A549 (cell line): ENCODE measurements around the gene LIG1. TPM values are rescaled to one million over a fixed set of nuclear protein-coding genes. Genes with fewer than 3 reads are reported as not detected.
A peak's percentile ranks its signal among the peaks of the same experiment; 100 is the strongest.

Experiments used
- ATAC-seq, 2 experiments: fragments of 200-7000 bp in 1 of 2; fragments of >200 bp in 1 of 2; cut with Nextera tagmentation in 1 of 2; cut with Tn5 transposase in 1 of 2; 3 replicates each; pipeline versions ENCODE4 v1.8.0 to v1.9.1; 2018 to 2020; ENCODE audit warnings: mild to moderate bottlenecking in 1 of 2, moderate library complexity in 1 of 2
- CTCF ChIA-PET: fragments of 300-600 bp; sonication (Branson Sonifier 250); formaldehyde crosslinking; extraction: SDS; loops from one replicate; lab custom pipeline; 2021; ENCODE audit warnings: antibody characterized with exemption, inconsistent platforms; lab: Yijun Ruan, JAX
- POLR2A ChIA-PET: fragments of 350-600 bp; formaldehyde crosslinking; extraction: SDS; loops from one replicate; lab custom pipeline; 2021; ENCODE audit warnings: antibody characterized with exemption, inconsistent platforms; lab: Yijun Ruan, JAX
- DNase-seq, 2 experiments: peaks; one replicate each; pipeline versions ENCODE4 v3.0.0 to v3.0.0-alpha.2; 2011 to 2016; ENCODE audit warnings: low read depth in 1 of 2, low spot score in 1 of 2
- FAIRE-seq: peaks from 2 replicates; lab custom pipeline; 2011; peaks lifted over from hg19 to GRCh38; lab: Jason Lieb, UNC
- H3K27ac ChIP-seq, 2 experiments: fragments of >200 bp; sonication (Bioruptor Twin); formaldehyde crosslinking; 3 replicates each; pipeline ENCODE4 v1.5.1; 2016 to 2017
- H3K4me1 ChIP-seq: fragments of >200 bp; sonication (Bioruptor Twin); formaldehyde crosslinking; 3 replicates; pipeline ENCODE4 v1.6.1; 2016
- H3K4me2 ChIP-seq: fragments of >200 bp; sonication (Bioruptor Twin); formaldehyde crosslinking; 3 replicates; pipeline ENCODE4 v1.6.1; 2016
- H3K4me3 ChIP-seq: fragments of >200 bp; sonication (Bioruptor Twin); formaldehyde crosslinking; 3 replicates; pipeline ENCODE4 v1.5.1; 2016
- H3K9me3 ChIP-seq: fragments of >200 bp; sonication (Bioruptor Twin); formaldehyde crosslinking; 3 replicates; pipeline ENCODE4 v1.6.1; 2016
- BCL3 ChIP-seq: fragments of >200 bp; sonication (Bioruptor Twin); formaldehyde crosslinking; IDR thresholded peaks from 3 replicates; pipeline ENCODE4 v1.6.1; 2016
- CHD2 ChIP-seq: fragments of 150-350 bp; IDR thresholded peaks from 2 replicates; pipeline ENCODE4 v1.6.1; 2014; ENCODE audit warnings: low read length; ENCODE audit not compliant: partially characterized antibody
- E2F6 ChIP-seq: IDR thresholded peaks from 2 replicates; pipeline ENCODE4 v1.6.1; 2012; ENCODE audit warnings: low read depth, borderline replicate concordance
- ESRRA ChIP-seq: fragments of 150-350 bp; IDR thresholded peaks from 2 replicates; pipeline ENCODE4 v1.6.1; 2014; ENCODE audit warnings: mild to moderate bottlenecking, low read length, borderline replicate concordance
- FOSB ChIP-seq: fragments of 250-450 bp; sonication (Bioruptor Pico); IDR thresholded peaks from 2 replicates; pipeline ENCODE4 v1.5.0; 2020; ENCODE audit warnings: mild to moderate bottlenecking, moderate library complexity
- GATA3 ChIP-seq: IDR thresholded peaks from 2 replicates; pipeline ENCODE4 v1.6.1; 2012; ENCODE audit warnings: borderline replicate concordance
- HDAC2 ChIP-seq: fragments of 200-600 bp; sonication (generic); IDR thresholded peaks from 2 replicates; pipeline ENCODE4 v1.6.1; 2016
- HMGXB4 ChIP-seq: fragments of 250-450 bp; sonication (Bioruptor Pico); IDR thresholded peaks from 2 replicates; pipeline ENCODE4 v1.5.0; 2021; ENCODE audit warnings: mild to moderate bottlenecking, moderate library complexity, borderline replicate concordance
- HOXA7 ChIP-seq: fragments of 250-450 bp; sonication (Bioruptor Pico); IDR thresholded peaks from 2 replicates; pipeline ENCODE4 v1.5.0; 2020; ENCODE audit warnings: mild to moderate bottlenecking, moderate library complexity
- JUN ChIP-seq, 2 experiments: fragments of >200 bp; sonication (Bioruptor Twin); formaldehyde crosslinking; IDR thresholded peaks; 2 replicates in 1 of 2; 3 replicates in 1 of 2; pipeline ENCODE4 v1.6.1; 2016 to 2017
- KDM5A ChIP-seq: fragments of 200-600 bp; sonication (generic); IDR thresholded peaks from 2 replicates; pipeline ENCODE4 v1.6.1; 2016; ENCODE audit warnings: antibody characterized with exemption, mild to moderate bottlenecking
- MAX ChIP-seq: IDR thresholded peaks from 2 replicates; pipeline ENCODE4 v1.6.1; 2012
- PBX3 ChIP-seq: IDR thresholded peaks from 2 replicates; pipeline ENCODE4 v1.6.1; 2012
- PHF8 ChIP-seq: fragments of 200-600 bp; sonication (generic); IDR thresholded peaks from 2 replicates; pipeline ENCODE4 v1.6.1; 2016; ENCODE audit warnings: low read depth, mild to moderate bottlenecking, antibody characterized with exemption, moderate library complexity, borderline replicate concordance
- RAD21 ChIP-seq, 2 experiments: fragments of >200 bp in 1 of 2; sonication (Bioruptor Twin) in 1 of 2; formaldehyde crosslinking in 1 of 2; IDR thresholded peaks in 1 of 2; conservative IDR thresholded peaks in 1 of 2; 2 replicates in 1 of 2; 3 replicates in 1 of 2; pipeline ENCODE4 v1.6.1; 2012 to 2018; ENCODE audit warnings: inconsistent platforms in 1 of 2
- RARB ChIP-seq: fragments of 250-450 bp; sonication (Bioruptor Pico); IDR thresholded peaks from 2 replicates; pipeline ENCODE4 v1.8.0; 2021; ENCODE audit warnings: mild to moderate bottlenecking, moderate library complexity
- REST ChIP-seq: fragments of 200-600 bp; sonication (generic); IDR thresholded peaks from 2 replicates; pipeline ENCODE4 v1.6.1; 2016; ENCODE audit warnings: antibody characterized with exemption, mild to moderate bottlenecking, moderate library complexity
- SREBF2 ChIP-seq: fragments of 450-650 bp; IDR thresholded peaks from 2 replicates; pipeline ENCODE4 v1.6.1; 2014; ENCODE audit warnings: mild to moderate bottlenecking, moderate library complexity
- TFCP2L1 ChIP-seq: fragments of 250-450 bp; sonication (Bioruptor Pico); IDR thresholded peaks from 2 replicates; pipeline ENCODE4 v1.5.0; 2021; ENCODE audit warnings: mild to moderate bottlenecking
- ZFP36 ChIP-seq: fragments of 450-650 bp; IDR thresholded peaks from 2 replicates; pipeline ENCODE4 v1.6.1; 2014; ENCODE audit warnings: borderline replicate concordance; ENCODE audit not compliant: partially characterized antibody
- ZNF302 ChIP-seq: fragments of 250-450 bp; sonication (Bioruptor Pico); IDR thresholded peaks from 2 replicates; pipeline ENCODE4 v1.9.0; 2021; ENCODE audit warnings: inconsistent platforms, mild to moderate bottlenecking, moderate library complexity
- WGBS: methylation state at CpG from one replicate; pipeline ENCODE4 v1.1.6; 2017; ENCODE audit errors: missing lambda C conversion rate; 5-methylcytosine and 5-hydroxymethylcytosine counted together
- polyA plus RNA-seq, 4 experiments: library from polyadenylated mRNA; depleted of rRNA in 3 of 4; stranded (reverse); fragments of >200 nt; fragmentation: RNase III in 1 of 4; extraction: RNeasy Plus Mini Kit Qiagen cat#74134 plus additional on column Dnase treatment in 1 of 4; gene quantifications; 2 replicates in 3 of 4; 3 replicates in 1 of 4; pipeline ENCODE4 v1.2.3, GENCODE V29; 2011 to 2017

Gene LIG1
- polyA plus RNA-seq, 2 of the 4 experiments (the other 2 are of a cell fraction) = 54.9 to 101 TPM

- TF ChIP-seq HMGXB4 (no peak), SREBF2 (no peak), ZNF302 (no peak)
These were observed 39.9 kb upstream of the LIG1 start (continued) for GRCh38 chr19:48210005-48210404.

- DNase-seq (no peak), FAIRE-seq (no peak), ATAC-seq (no peak)
- no peak overlapping the region for H3K27ac ChIP-seq
- no peak overlapping the region for H3K4me3 ChIP-seq
- peaks cover 9% of the 10 kb centered on the region; the same call in 2 of the 3 replicates for H3K4me1 ChIP-seq
- no peaks in the 10 kb centered on the region for H3K9me3 ChIP-seq
- ChIA-PET CTCF (interaction anchor here (1.0 to 4.9 kb wide), 7 partner anchors 10 to 103 kb away, joined by 3 to 24 read pairs (median 3); no protein-coding TSS in a partner anchor), POLR2A (no interaction called here)
- no peak for TF ChIP-seq CHD2
- TF ChIP-seq, all 56 proteins: peak for 0
- H3K4me2 ChIP-seq = no peak overlapping the region
- 87% methylated on average over 9 of the region's 9 CpGs for WGBS
These were observed 36.4 kb upstream of the LIG1 start for GRCh38 chr19:48206397-48207093.

GRCh38 chr19:48203794-48204628, 33.9 kb upstream of the LIG1 start:
- ATAC-seq = peak; percentile 99
- peak; percentile 98 to 99 for DNase-seq
- H3K4me3 ChIP-seq = peak overlapping the region; percentile 71
- peak overlapping the region; percentile 85 to 90 for H3K27ac ChIP-seq
- under 1% methylated on average over 34 of the region's 34 CpGs for WGBS
- peaks cover 9% of the 10 kb centered on the region; the same call in 2 of the 3 replicates for H3K4me1 ChIP-seq
- POLR2A ChIA-PET = interaction anchor here (0.6 to 2.1 kb wide), 24 partner anchors 8 to 1065 kb away, joined by 3 to 17 read pairs (median 4); partner anchors contain the start of genes CARD8, PLA2G4C and TMEM143
- H3K9me3 ChIP-seq = no peaks in the 10 kb centered on the region
- FAIRE-seq = peak; percentile 99
- peak overlapping the region; percentile 80 for H3K4me2 ChIP-seq
- CTCF ChIA-PET = interaction anchor here (0.6 to 8.4 kb wide), 10 partner anchors 9 to 241 kb away, joined by 3 to 34 read pairs (median 7); partner anchors contain the start of gene PLA2G4C
- TF ChIP-seq RARB (peak; percentile 82), REST (no peak), GATA3 (no peak), FOSB (peak; percentile 74; the same call in 1 of the 2 replicates), PHF8 (peak; percentile 53; the same call in 1 of the 2 replicates), BCL3 (peak; percentile 90; the same call in 2 of the 3 replicates), E2F6 (peak; percentile 97), RAD21 (conservative IDR thresholded peaks at IDR 0.05 in 1 of 2, IDR thresholded peaks at IDR 0.05 in 1 of 2) (no peak), HOXA7 (CRISPR knock-in tag) (peak; percentile 96; the same call in 1 of the 2 replicates), MAX (peak; percentile 92), ZFP36 (no peak), HDAC2 (no peak), PBX3 (0 out of 2 replicates have a peak, but pooled peaks have one; percentile 55), JUN (IDR thresholded peaks at IDR 0.05) (peak; percentile 28 to 54; a peak in 1 of 5 replicates), TFCP2L1 (CRISPR knock-in tag) (peak; percentile 90), ESRRA (no peak), KDM5A (no peak)
